Measurements from ENCODE around the gene TIE1. TPM values are rescaled to one million over a fixed set of nuclear protein-coding genes. Genes with fewer than 3 reads are reported as not detected.

Gene TIE1
- total RNA-seq, 1 experiment from 2014 or later, result 1.2 TPM

DNA sequence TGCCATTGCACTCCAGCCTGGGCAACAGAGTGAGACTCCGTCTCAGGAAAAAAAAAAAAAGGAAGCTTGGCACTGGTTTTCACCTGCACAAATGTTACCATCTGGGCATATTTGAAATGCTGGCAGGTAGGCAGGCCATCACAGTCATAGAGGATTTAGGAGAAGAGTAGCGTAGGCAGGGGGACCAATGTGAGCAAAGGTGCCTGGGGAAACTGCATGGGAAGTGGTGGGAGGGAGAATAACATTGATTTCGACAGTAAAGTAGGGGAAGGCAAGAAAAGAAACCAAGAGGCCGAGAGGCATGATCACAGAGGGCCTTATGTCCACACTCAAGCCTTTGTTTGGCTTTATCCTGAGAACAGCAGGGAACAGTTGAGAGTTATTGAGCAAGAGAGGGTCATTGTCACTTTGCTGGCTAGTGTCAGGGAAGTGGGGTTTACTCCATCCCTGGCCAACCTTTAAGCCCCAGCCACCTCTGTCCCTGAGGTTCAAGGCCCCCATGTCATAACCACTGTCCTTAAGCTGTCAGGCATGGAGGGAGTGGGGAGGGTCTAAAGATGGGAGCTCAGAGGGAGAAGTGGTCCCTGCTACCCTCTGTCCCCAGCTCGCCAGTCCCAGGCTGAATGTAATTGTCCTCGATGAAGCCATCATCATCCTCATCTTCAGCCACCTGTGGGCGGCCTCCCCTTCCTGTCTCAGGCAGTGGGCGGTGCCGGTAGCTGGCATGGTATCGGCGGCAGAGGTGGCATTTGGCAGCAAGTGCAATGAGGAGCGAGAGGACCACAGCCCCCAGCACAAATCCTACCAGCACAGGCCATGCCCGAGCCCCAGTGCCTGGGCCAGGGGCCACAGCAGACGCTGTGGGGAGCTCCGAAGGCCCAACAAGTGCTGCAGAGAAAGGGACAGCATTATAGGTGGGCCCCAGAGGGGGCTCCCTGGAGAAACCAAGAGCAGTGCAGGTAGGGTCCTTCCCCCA is 18.3 kb upstream of the TIE1 start:
- no peak overlapping the region for H3K27ac ChIP-seq (ENCODE audit: insufficient read length, low read depth, low read length)
- no peak overlapping the region for H3K4ac ChIP-seq (ENCODE audit: low read depth, low read length)
- Mint-ChIP-seq H3K27me3 (ENCODE audit: low read depth) (peaks cover 3% of the 10 kb centered on the region), H3K4me1 (peaks cover 24 to 27% of the 10 kb centered on the region in 2 experiments), H3K27ac (peak overlapping the region in 1 of 3 experiments; percentile 72; a peak in 1 of 7 replicates), H3K9me3 (no peaks in the 10 kb centered on the region), H3K4me3 (no peak overlapping the region), H3K36me3 (ENCODE audit: insufficient read depth in 1 of 3, low read depth in 3 of 3) (peaks cover 0 to 15% (median 4%) of the 10 kb centered on the region in 3 experiments; a peak in 4 of 7 replicates)
- no peak overlapping the region for H2BK20ac ChIP-seq (ENCODE audit: low read depth, low read length, poor library complexity, severe bottlenecking)
- no peak overlapping the region for H2BK120ac ChIP-seq (ENCODE audit: low read depth, low read length, poor library complexity, severe bottlenecking)
- no peak overlapping the region for H4K8ac ChIP-seq (replicated peaks; ENCODE audit: insufficient read length, low read depth, low read length)
- H3K23ac ChIP-seq (ENCODE audit: insufficient read length, low read depth, low read length), result no peak overlapping the region
- no peaks in the 10 kb centered on the region for H3K79me1 ChIP-seq (ENCODE audit: insufficient read depth, low read depth, low read length, poor library complexity, severe bottlenecking)
- TF ChIP-seq, protein P1, sequence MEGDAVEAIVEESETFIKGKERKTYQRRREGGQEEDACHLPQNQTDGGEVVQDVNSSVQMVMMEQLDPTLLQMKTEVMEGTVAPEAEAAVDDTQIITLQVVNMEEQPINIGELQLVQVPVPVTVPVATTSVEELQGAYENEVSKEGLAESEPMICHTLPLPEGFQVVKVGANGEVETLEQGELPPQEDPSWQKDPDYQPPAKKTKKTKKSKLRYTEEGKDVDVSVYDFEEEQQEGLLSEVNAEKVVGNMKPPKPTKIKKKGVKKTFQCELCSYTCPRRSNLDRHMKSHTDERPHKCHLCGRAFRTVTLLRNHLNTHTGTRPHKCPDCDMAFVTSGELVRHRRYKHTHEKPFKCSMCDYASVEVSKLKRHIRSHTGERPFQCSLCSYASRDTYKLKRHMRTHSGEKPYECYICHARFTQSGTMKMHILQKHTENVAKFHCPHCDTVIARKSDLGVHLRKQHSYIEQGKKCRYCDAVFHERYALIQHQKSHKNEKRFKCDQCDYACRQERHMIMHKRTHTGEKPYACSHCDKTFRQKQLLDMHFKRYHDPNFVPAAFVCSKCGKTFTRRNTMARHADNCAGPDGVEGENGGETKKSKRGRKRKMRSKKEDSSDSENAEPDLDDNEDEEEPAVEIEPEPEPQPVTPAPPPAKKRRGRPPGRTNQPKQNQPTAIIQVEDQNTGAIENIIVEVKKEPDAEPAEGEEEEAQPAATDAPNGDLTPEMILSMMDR (conservative IDR thresholded peaks at IDR 0.05), result no peak
- H2AK5ac ChIP-seq (ENCODE audit: insufficient read length, low read length), result no peak overlapping the region
- H4K5ac ChIP-seq (ENCODE audit: insufficient read length, low read depth, low read length), result no peak overlapping the region
- no peak overlapping the region for H3T11ph ChIP-seq (ENCODE audit: low read length)
- H3K23me2 ChIP-seq (ENCODE audit: insufficient read length, low read depth, low read length, poor library complexity, severe bottlenecking), result peaks cover 3% of the 10 kb centered on the region
- H2BK15ac ChIP-seq (ENCODE audit: low read depth, low read length), result no peak overlapping the region
- no CpG with 5 or more reads among the region's 15 CpGs for WGBS (ENCODE audit: extremely low coverage, insufficient read length, low lambda C conversion rate)
- no peak overlapping the region for H2BK12ac ChIP-seq (ENCODE audit: insufficient read length, low read depth, low read length)
- no peak overlapping the region for H3K9ac ChIP-seq (ENCODE audit: extremely low read depth, insufficient read length, low read length)
- H2AFZ ChIP-seq (ENCODE audit: low read length), result no peak overlapping the region
- H3K79me2 ChIP-seq (ENCODE audit: insufficient read depth, low read length), result no peaks in the 10 kb centered on the region
- H2BK5ac ChIP-seq (ENCODE audit: insufficient read length, low read length), result no peak overlapping the region
- H3K14ac ChIP-seq (ENCODE audit: insufficient read depth, low read length), result no peak overlapping the region
- DNase-seq, result no peak
- no peak overlapping the region for H3K56ac ChIP-seq (ENCODE audit: insufficient read length, low read depth, low read length)
- H3K4me1 ChIP-seq (ENCODE audit: insufficient read depth, low read length), result peaks cover 7% of the 10 kb centered on the region; the same call in 1 of the 2 replicates
- H3K18ac ChIP-seq (ENCODE audit: insufficient read length, low read depth, low read length), result no peak overlapping the region
- no peaks in the 10 kb centered on the region for H3K27me3 ChIP-seq (ENCODE audit: insufficient read depth, low read length)
- H3K4me2 ChIP-seq (ENCODE audit: insufficient read depth, insufficient read length, low read length), result no peak overlapping the region
- H4K20me1 ChIP-seq (ENCODE audit: control insufficient read depth, insufficient read depth, insufficient read length), result no peaks in the 10 kb centered on the region
- H3K9me3 ChIP-seq (ENCODE audit: control insufficient read depth, low read depth, low read length), result no peaks in the 10 kb centered on the region
- no peak overlapping the region for H4K91ac ChIP-seq (ENCODE audit: insufficient read length, low read depth, low read length)
